ENCODE data around the gene PATJ.
"Not testable (repeated sequence)": the region's sequence is repeated elsewhere in the genome, so short reads cannot be mapped to it uniquely, and the experiment has no call there.

Gene PATJ

GRCh38 chr1:62220456-62220855 lies 478.2 kb downstream of the PATJ start:
- DNase-seq, result not testable (repeated sequence)

GRCh38 chr1:62221171-62221570 lies 478.9 kb downstream of the PATJ start:
- no peak for DNase-seq

GRCh38 chr1:62222321-62222720 lies 480.0 kb downstream of the PATJ start:
- no peak for DNase-seq

DNA sequence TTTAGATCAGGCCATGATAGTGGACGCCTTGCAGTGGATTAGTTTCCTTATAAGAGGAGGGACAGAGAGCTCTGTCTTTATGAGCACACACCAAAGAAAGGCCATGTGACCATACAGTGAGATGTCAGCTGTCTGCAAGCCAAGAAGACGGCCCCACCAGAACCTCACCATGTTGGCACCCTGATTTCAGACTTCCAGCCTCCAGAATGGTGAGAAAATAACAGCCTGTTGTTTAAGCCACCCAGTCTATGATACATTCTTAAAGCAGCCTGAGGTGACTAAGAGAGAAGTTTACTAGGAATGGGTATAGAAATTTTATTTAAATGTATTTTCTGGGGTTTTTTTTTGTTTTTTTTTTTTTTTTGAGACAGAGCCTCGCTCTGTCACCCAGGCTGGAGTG lies 481.9 kb downstream of the PATJ start:
- DNase-seq, result no peak

GRCh38 chr1:62227496-62227895 lies 485.2 kb downstream of the PATJ start:
- no peak for DNase-seq

Measured in right hindlimb (tissue), 1 donor.